ENCODE results near the gene OPN1SW. TPM values are rescaled to one million over a fixed set of nuclear protein-coding genes. Genes with fewer than 3 reads are reported as not detected.

OPN1SW gene
- total RNA-seq, 1 experiment from 2014 or later: not detected

DNA sequence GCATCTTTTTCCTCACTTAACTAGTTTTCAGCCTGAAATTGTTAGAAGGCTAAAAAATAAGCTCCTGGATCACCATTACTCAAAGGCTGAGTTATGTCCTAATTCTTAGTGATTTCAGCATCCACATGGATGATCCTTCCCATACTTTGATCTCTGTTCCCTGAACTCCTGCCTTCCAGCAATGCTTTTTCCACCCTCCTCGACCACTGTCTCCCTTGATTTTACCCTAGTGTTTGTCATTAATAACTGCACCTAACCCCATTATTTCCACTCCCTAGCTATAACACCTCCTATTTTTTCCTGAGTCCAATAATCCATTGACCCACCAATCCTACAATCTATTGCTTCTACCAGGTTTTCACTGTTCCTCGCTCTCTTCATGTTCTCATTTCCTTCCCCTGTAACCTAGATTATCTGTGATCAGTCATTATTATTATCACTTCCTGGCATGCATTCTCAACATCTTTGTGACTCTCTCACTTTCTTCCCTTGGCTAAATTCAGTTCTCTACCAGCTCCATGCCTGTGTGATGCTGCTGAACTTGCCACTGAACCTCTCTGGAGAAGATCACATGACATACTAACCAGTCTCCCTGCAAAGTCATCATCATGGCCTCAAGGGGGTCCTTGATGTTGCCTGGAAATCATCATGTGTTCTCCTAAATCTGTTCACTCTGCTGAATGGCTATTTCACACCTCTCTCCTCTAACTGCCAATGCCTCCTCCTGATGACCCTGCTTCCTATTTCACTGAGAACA is 42.9 kb downstream of the OPN1SW start:
- Histone ChIP-seq H3K4me3 (ENCODE audit: low read length) (no peak overlapping the region), H3K4me2 (ENCODE audit: low read depth, low read length, poor library complexity, severe bottlenecking) (no peak overlapping the region), H3K4me1 (ENCODE audit: low read length) (peaks cover 8% of the 10 kb centered on the region; the same call in 1 of the 2 replicates), H3K9me3 (ENCODE audit: low read length) (no peaks in the 10 kb centered on the region), H3K27ac (ENCODE audit: low read length) (no peak overlapping the region), H3K9ac (ENCODE audit: low read length) (no peak overlapping the region), H3K36me3 (ENCODE audit: insufficient read depth, low read length) (no peaks in the 10 kb centered on the region), H3K9me2 (replicated peaks; ENCODE audit: insufficient read depth, low read length) (no peaks in the 10 kb centered on the region), H4K20me1 (ENCODE audit: insufficient read depth, low read depth, low read length) (no peaks in the 10 kb centered on the region), H3K79me2 (ENCODE audit: low read length) (no peaks in the 10 kb centered on the region), H2AFZ (ENCODE audit: low read length) (no peak overlapping the region), H3K27me3 (ENCODE audit: low read length) (no peaks in the 10 kb centered on the region)
- DNase-seq: no peak

DNA sequence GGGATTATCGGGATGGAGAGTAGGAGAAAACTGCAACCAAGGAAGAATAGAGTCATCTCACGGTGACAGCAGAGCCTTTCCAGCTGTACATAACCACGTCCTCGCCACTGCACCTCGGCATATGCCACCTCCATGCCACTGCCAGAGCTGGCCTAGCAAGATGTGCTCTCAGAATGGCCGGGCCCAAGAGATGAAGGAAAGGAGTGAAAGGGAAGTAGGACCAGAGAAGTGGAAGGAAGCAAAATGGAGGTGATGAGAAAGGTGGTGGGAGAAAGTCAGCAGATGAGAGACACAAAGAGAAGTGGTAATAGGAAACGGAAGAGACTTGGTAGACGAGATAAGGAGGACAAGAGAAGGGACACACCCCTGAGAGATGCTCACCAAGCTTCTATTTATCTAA is 44.4 kb downstream of the OPN1SW start:
- no peak overlapping the region for H3K9ac ChIP-seq (ENCODE audit: low read length)
- no peak for DNase-seq
- no peaks in the 10 kb centered on the region for H4K20me1 ChIP-seq (ENCODE audit: insufficient read depth, low read depth, low read length)
- H3K4me3 ChIP-seq (ENCODE audit: low read length): no peak overlapping the region
- no peak overlapping the region for H2AFZ ChIP-seq (ENCODE audit: low read length)
- no peak overlapping the region for H3K4me2 ChIP-seq (ENCODE audit: low read depth, low read length, poor library complexity, severe bottlenecking)
- peaks cover 12% of the 10 kb centered on the region for H3K4me1 ChIP-seq (ENCODE audit: low read length)
- H3K79me2 ChIP-seq (ENCODE audit: low read length): no peaks in the 10 kb centered on the region
- no peaks in the 10 kb centered on the region for H3K9me3 ChIP-seq (ENCODE audit: low read length)
- H3K27ac ChIP-seq (ENCODE audit: low read length): no peak overlapping the region
- H3K36me3 ChIP-seq (ENCODE audit: insufficient read depth, low read length): no peaks in the 10 kb centered on the region
- no peaks in the 10 kb centered on the region for H3K27me3 ChIP-seq (ENCODE audit: low read length)
- no peaks in the 10 kb centered on the region for H3K9me2 ChIP-seq (replicated peaks; ENCODE audit: insufficient read depth, low read length)

DNA sequence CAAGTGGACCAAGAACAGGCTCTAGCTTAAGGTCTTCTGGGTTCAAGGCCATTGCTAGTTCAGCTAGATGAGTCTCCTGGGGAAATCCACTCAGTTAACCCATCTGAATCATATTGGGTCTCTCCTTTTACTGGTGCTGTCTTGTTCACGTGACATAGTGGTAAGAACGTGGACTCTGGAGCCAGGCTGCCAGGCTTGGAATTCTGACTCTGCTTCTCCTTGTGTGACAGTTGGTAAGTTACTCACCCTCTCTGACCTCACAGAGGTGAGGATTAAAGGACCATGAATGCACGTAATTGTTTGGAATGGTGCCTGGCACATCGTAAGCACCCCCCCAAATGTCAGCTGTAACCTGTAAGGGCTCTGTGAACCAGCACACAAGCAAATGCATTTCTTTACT is 46.1 kb downstream of the OPN1SW start:
- Histone ChIP-seq H2AFZ (ENCODE audit: low read length) (no peak overlapping the region), H3K9me2 (replicated peaks; ENCODE audit: insufficient read depth, low read length) (no peaks in the 10 kb centered on the region), H4K20me1 (ENCODE audit: insufficient read depth, low read depth, low read length) (no peaks in the 10 kb centered on the region), H3K27ac (ENCODE audit: low read length) (no peak overlapping the region), H3K36me3 (ENCODE audit: insufficient read depth, low read length) (no peaks in the 10 kb centered on the region), H3K4me3 (ENCODE audit: low read length) (no peak overlapping the region), H3K79me2 (ENCODE audit: low read length) (no peaks in the 10 kb centered on the region), H3K9me3 (ENCODE audit: low read length) (no peaks in the 10 kb centered on the region), H3K4me2 (ENCODE audit: low read depth, low read length, poor library complexity, severe bottlenecking) (no peak overlapping the region), H3K9ac (ENCODE audit: low read length) (no peak overlapping the region), H3K27me3 (ENCODE audit: low read length) (no peaks in the 10 kb centered on the region), H3K4me1 (ENCODE audit: low read length) (peaks cover 15% of the 10 kb centered on the region)
- DNase-seq: no peak

DNA sequence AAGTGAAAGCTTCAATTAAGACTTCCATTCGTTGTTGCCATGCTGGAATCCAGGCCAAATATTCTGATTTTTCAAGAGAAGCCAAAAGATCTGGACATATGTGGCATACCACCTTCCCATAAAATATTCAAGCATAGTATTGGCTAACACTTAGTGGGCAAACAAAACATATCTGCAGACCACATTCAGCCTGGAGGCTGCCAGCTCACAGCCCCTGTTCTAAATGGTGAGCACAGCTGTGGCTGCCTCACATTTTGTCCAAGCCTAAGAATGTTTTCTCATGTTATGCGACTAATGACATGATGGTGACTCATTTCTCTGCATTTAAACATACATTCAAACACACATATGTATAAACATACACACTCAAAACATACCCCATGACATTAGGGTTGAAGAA is 47.0 kb downstream of the OPN1SW start:
- no peaks in the 10 kb centered on the region for H3K9me2 ChIP-seq (replicated peaks; ENCODE audit: insufficient read depth, low read length)
- DNase-seq: no peak
- H3K9me3 ChIP-seq (ENCODE audit: low read length): no peaks in the 10 kb centered on the region
- peaks cover 15% of the 10 kb centered on the region for H3K4me1 ChIP-seq (ENCODE audit: low read length)
- H3K9ac ChIP-seq (ENCODE audit: low read length): no peak overlapping the region
- no peak overlapping the region for H3K4me2 ChIP-seq (ENCODE audit: low read depth, low read length, poor library complexity, severe bottlenecking)
- no peak overlapping the region for H3K4me3 ChIP-seq (ENCODE audit: low read length)
- no peaks in the 10 kb centered on the region for H4K20me1 ChIP-seq (ENCODE audit: insufficient read depth, low read depth, low read length)
- H3K27me3 ChIP-seq (ENCODE audit: low read length): no peaks in the 10 kb centered on the region
- H3K79me2 ChIP-seq (ENCODE audit: low read length): no peaks in the 10 kb centered on the region
- H2AFZ ChIP-seq (ENCODE audit: low read length): no peak overlapping the region
- no peak overlapping the region for H3K27ac ChIP-seq (ENCODE audit: low read length)
- no peaks in the 10 kb centered on the region for H3K36me3 ChIP-seq (ENCODE audit: insufficient read depth, low read length)

DNA sequence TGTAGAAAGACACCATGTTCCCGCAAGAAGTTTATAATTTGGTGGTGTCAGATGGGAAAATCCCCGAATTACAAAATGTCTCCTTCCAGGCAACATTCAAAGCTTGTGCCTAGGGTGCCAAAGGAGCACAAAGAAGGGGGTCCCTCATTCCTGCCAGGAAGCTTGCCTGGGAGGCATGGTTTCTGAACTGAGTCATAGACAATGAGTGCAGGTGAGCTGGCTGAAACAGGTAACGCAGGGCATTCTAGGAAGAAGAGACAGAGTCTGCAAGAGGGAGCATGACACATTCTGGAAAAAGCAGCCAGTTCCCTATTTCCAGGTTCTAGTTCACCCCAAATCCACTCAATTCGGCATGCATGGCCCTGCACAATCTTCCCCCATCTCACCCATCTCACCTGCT is 48.4 kb downstream of the OPN1SW start:
- no peaks in the 10 kb centered on the region for H4K20me1 ChIP-seq (ENCODE audit: insufficient read depth, low read depth, low read length)
- H3K9me2 ChIP-seq (replicated peaks; ENCODE audit: insufficient read depth, low read length): no peaks in the 10 kb centered on the region
- no peaks in the 10 kb centered on the region for H3K9me3 ChIP-seq (ENCODE audit: low read length)
- no peaks in the 10 kb centered on the region for H3K36me3 ChIP-seq (ENCODE audit: insufficient read depth, low read length)
- no peaks in the 10 kb centered on the region for H3K27me3 ChIP-seq (ENCODE audit: low read length)
- no peak overlapping the region for H3K4me2 ChIP-seq (ENCODE audit: low read depth, low read length, poor library complexity, severe bottlenecking)
- no peak overlapping the region for H2AFZ ChIP-seq (ENCODE audit: low read length)
- peaks cover 15% of the 10 kb centered on the region for H3K4me1 ChIP-seq (ENCODE audit: low read length)
- H3K79me2 ChIP-seq (ENCODE audit: low read length): no peaks in the 10 kb centered on the region
- no peak overlapping the region for H3K27ac ChIP-seq (ENCODE audit: low read length)
- no peak overlapping the region for H3K4me3 ChIP-seq (ENCODE audit: low read length)
- DNase-seq: no peak
- no peak overlapping the region for H3K9ac ChIP-seq (ENCODE audit: low read length)

DNA sequence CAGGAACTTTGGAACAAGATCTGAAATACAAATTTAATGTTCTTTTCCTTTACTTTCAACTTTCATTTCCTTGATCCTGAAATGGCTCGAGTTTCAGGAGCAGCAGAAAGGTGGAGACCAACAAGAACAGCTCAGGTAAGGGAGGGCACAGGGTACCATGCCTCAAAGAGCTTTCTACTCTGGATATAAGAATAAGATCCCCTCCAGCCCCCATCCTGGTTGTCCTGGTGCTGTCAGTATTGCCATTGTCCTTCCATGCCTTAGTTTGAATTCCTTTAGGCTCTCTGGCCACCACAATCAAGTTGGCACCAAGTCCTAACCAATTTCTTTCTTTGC is 48.9 kb downstream of the OPN1SW start:
- H3K9me2 ChIP-seq (replicated peaks; ENCODE audit: insufficient read depth, low read length): no peaks in the 10 kb centered on the region
- no peak overlapping the region for H3K9ac ChIP-seq (ENCODE audit: low read length)
- H3K27me3 ChIP-seq (ENCODE audit: low read length): no peaks in the 10 kb centered on the region
- no peaks in the 10 kb centered on the region for H3K36me3 ChIP-seq (ENCODE audit: insufficient read depth, low read length)
- no peak overlapping the region for H2AFZ ChIP-seq (ENCODE audit: low read length)
- H3K79me2 ChIP-seq (ENCODE audit: low read length): no peaks in the 10 kb centered on the region
- no peak for DNase-seq
- no peak overlapping the region for H3K27ac ChIP-seq (ENCODE audit: low read length)
- no peak overlapping the region for H3K4me2 ChIP-seq (ENCODE audit: low read depth, low read length, poor library complexity, severe bottlenecking)
- H4K20me1 ChIP-seq (ENCODE audit: insufficient read depth, low read depth, low read length): no peaks in the 10 kb centered on the region
- no peak overlapping the region for H3K4me3 ChIP-seq (ENCODE audit: low read length)
- peaks cover 15% of the 10 kb centered on the region for H3K4me1 ChIP-seq (ENCODE audit: low read length)
- H3K9me3 ChIP-seq (ENCODE audit: low read length): no peaks in the 10 kb centered on the region

DNA sequence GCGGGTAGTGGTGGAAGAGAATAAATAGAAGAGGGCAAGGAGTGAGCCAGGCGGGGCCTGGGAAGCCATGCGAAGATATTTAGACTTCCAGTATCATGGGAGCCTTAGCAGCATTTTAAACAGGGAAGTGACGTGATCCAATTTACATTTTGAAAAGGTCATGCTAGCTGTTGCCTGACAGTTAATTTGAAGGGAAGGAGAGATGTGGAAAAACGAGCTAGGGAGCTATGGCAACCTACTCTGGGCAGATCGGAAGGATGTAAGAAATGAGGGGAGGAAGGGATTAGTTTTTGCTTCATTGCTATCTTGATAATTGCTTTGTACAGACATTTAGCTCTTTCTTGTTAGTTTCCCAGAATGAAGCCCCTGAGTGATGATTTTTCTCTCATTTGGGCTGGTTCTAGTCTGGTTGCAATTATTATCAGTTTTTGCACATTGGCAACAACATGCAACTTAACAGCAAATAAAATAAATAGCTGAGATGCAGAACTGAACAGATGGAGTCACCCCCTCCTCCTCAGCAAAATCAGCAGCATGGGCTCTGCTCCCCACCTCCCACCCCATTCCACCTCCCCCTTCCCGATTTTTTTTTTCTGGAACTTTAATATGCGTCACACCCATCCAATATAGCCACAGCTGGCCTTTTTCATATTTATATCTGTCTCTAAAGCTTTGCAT is 49.4 kb downstream of the OPN1SW start:
- Histone ChIP-seq H3K4me3 (ENCODE audit: low read length) (no peak overlapping the region), H3K4me1 (ENCODE audit: low read length) (peaks cover 15% of the 10 kb centered on the region), H3K27ac (ENCODE audit: low read length) (no peak overlapping the region), H3K36me3 (ENCODE audit: insufficient read depth, low read length) (no peaks in the 10 kb centered on the region), H4K20me1 (ENCODE audit: insufficient read depth, low read depth, low read length) (no peaks in the 10 kb centered on the region), H3K27me3 (ENCODE audit: low read length) (no peaks in the 10 kb centered on the region), H3K4me2 (ENCODE audit: low read depth, low read length, poor library complexity, severe bottlenecking) (no peak overlapping the region), H3K9ac (ENCODE audit: low read length) (no peak overlapping the region), H3K79me2 (ENCODE audit: low read length) (no peaks in the 10 kb centered on the region), H2AFZ (ENCODE audit: low read length) (no peak overlapping the region), H3K9me3 (ENCODE audit: low read length) (no peaks in the 10 kb centered on the region), H3K9me2 (replicated peaks; ENCODE audit: insufficient read depth, low read length) (no peaks in the 10 kb centered on the region)
- no peak for DNase-seq

DNA sequence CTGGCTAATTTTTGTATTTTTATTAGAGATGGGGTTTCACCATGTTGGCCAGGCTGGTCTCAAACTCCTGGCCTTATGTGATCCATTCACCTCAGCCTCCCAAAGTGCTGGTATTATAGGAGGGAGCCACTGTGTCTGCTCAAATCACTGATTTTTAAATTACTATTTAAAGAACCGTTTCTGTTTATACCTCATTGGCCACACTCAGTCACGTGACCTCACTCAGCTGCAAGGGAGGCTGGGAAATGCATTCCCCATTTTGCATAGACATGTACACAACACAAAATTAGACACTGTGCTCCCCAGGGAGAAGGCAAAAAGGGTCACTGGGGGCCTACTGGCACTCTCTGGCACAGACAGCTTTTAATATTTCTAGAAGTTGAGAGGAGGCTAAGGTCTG is 50.1 kb downstream of the OPN1SW start:
- Histone ChIP-seq H3K4me1 (ENCODE audit: low read length) (peaks cover 15% of the 10 kb centered on the region), H3K4me3 (ENCODE audit: low read length) (no peak overlapping the region), H3K9ac (ENCODE audit: low read length) (no peak overlapping the region), H3K4me2 (ENCODE audit: low read depth, low read length, poor library complexity, severe bottlenecking) (no peak overlapping the region), H2AFZ (ENCODE audit: low read length) (no peak overlapping the region), H4K20me1 (ENCODE audit: insufficient read depth, low read depth, low read length) (no peaks in the 10 kb centered on the region), H3K27me3 (ENCODE audit: low read length) (no peaks in the 10 kb centered on the region), H3K9me2 (replicated peaks; ENCODE audit: insufficient read depth, low read length) (no peaks in the 10 kb centered on the region), H3K36me3 (ENCODE audit: insufficient read depth, low read length) (no peaks in the 10 kb centered on the region), H3K79me2 (ENCODE audit: low read length) (no peaks in the 10 kb centered on the region), H3K27ac (ENCODE audit: low read length) (no peak overlapping the region), H3K9me3 (ENCODE audit: low read length) (no peaks in the 10 kb centered on the region)
- DNase-seq: no peak

Data from Karpas-422 (cell line).